H1 (cell line): ENCODE data around the gene SMAD6. TPM values are rescaled to one million over a fixed set of nuclear protein-coding genes. Genes with fewer than 3 reads are reported as not detected.
A peak's percentile ranks its signal among the peaks of the same experiment; 100 is the strongest.

ENCODE experiments used
- CTCF ChIA-PET: fragments of 300-600 bp; sonication (Branson Sonifier 250); formaldehyde crosslinking; loops from one replicate; lab custom pipeline; 2021; ENCODE audit not compliant: partially characterized antibody; lab: Charles Lee
- POLR2A ChIA-PET: fragments of 300-600 bp; sonication (Branson Sonifier 250); formaldehyde crosslinking; loops from one replicate; lab custom pipeline; 2021; ENCODE audit warnings: inconsistent platforms; ENCODE audit not compliant: partially characterized antibody; lab: Charles Lee
- DNase-seq, 2 experiments: peaks; one replicate each; pipeline versions ENCODE4 v3.0.0 to v3.0.0-alpha.2; 2010 to 2022; ENCODE audit warnings: low spot score in 2 of 2, low read depth in 1 of 2, mixed read lengths in 1 of 2
- FAIRE-seq: peaks from 2 replicates; lab custom pipeline; 2011; peaks lifted over from hg19 to GRCh38; lab: Jason Lieb, UNC
- H2AFZ ChIP-seq: 2 replicates; pipeline ENCODE4 v1.8.1; 2012; ENCODE audit warnings: low read length, inconsistent platforms
- H2AK5ac ChIP-seq: 2 replicates; pipeline ENCODE4 v1.6.1; 2013; ENCODE audit warnings: low read depth, low read length
- H2BK120ac ChIP-seq: replicated peaks from 2 replicates; pipeline ENCODE3; 2013; ENCODE audit warnings: low read depth, low read length, inconsistent platforms
- H2BK12ac ChIP-seq: 2 replicates; pipeline ENCODE4 v1.6.1; 2013; ENCODE audit warnings: low read depth, low read length
- H2BK15ac ChIP-seq: 2 replicates; pipeline ENCODE4 v1.6.1; 2013; ENCODE audit warnings: low read length
- H2BK20ac ChIP-seq: 2 replicates; pipeline ENCODE4 v1.6.1; 2013; ENCODE audit warnings: low read length
- H2BK5ac ChIP-seq: 2 replicates; pipeline ENCODE4 v1.6.1; 2013; ENCODE audit warnings: low read depth, low read length
- H3K14ac ChIP-seq: 2 replicates; pipeline ENCODE4 v1.6.1; 2013; ENCODE audit warnings: inconsistent platforms; ENCODE audit not compliant: insufficient read length
- H3K18ac ChIP-seq: 2 replicates; pipeline ENCODE4 v1.6.1; 2013; ENCODE audit warnings: low read length; ENCODE audit errors: extremely low read depth
- H3K23ac ChIP-seq: 2 replicates; pipeline ENCODE4 v1.6.1; 2013; ENCODE audit warnings: inconsistent platforms; ENCODE audit not compliant: insufficient read length
- H3K23me2 ChIP-seq: 2 replicates; pipeline ENCODE4 v1.6.1; 2013; ENCODE audit warnings: low read depth, low read length
- H3K27ac ChIP-seq: 2 replicates; pipeline ENCODE4 v1.6.1; 2011; ENCODE audit warnings: low read depth, low read length, inconsistent platforms
- H3K27me3 ChIP-seq, 4 experiments: replicated peaks in 1 of 4; 1 replicate in 1 of 4; 2 replicates in 3 of 4; pipeline versions ENCODE4 v1.6.1 to v1.8.1; 2011 to 2013; ENCODE audit warnings: low read length in 3 of 4, mild to moderate bottlenecking in 3 of 4, inconsistent platforms in 2 of 4, mixed read lengths in 2 of 4, moderate library complexity in 1 of 4; ENCODE audit not compliant: control insufficient read depth in 3 of 4, insufficient read depth in 3 of 4; ENCODE audit errors: extremely low read depth in 1 of 4
- H3K36me3 ChIP-seq, 4 experiments: 2 replicates each; pipeline versions ENCODE4 v1.6.1 to v1.8.1; 2011 to 2013; ENCODE audit warnings: mild to moderate bottlenecking in 4 of 4, low read length in 3 of 4, moderate library complexity in 2 of 4, control low read depth in 1 of 4, inconsistent platforms in 1 of 4; ENCODE audit not compliant: insufficient read depth in 4 of 4, control insufficient read depth in 2 of 4
- H3K4ac ChIP-seq: replicated peaks from 2 replicates; pipeline ENCODE3; 2013; ENCODE audit warnings: low read length, low read depth, mixed read lengths, inconsistent platforms; ENCODE audit not compliant: insufficient read length
- H3K4me1 ChIP-seq, 4 experiments: replicated peaks in 1 of 4; 1 replicate in 1 of 4; 2 replicates in 3 of 4; pipeline versions ENCODE4 v1.6.1 to v1.8.1; 2011 to 2013; ENCODE audit warnings: low read length in 3 of 4, inconsistent platforms in 2 of 4, mixed read lengths in 1 of 4; ENCODE audit not compliant: insufficient read depth in 4 of 4, control insufficient read depth in 3 of 4
- H3K4me2 ChIP-seq, 2 experiments: 2 replicates each; pipeline versions ENCODE4 v1.6.1 to v1.8.1; 2011 to 2013; ENCODE audit warnings: low read depth in 2 of 2, low read length in 2 of 2, control low read depth in 1 of 2, inconsistent platforms in 1 of 2, mild to moderate bottlenecking in 1 of 2; ENCODE audit not compliant: insufficient read depth in 1 of 2
- H3K4me3 ChIP-seq, 4 experiments: fragments of 200-600, 300-600 bp in 1 of 4; sonication (generic), shearing (Covaris generic), sonication (Bioruptor Twin) in 1 of 4; 2 replicates each; pipeline versions ENCODE4 v1.5.1 to v1.8.1; 2011 to 2016; ENCODE audit warnings: low read length in 4 of 4, low read depth in 3 of 4, control low read depth in 2 of 4, inconsistent platforms in 2 of 4, mild to moderate bottlenecking in 2 of 4, mixed read lengths in 1 of 4, moderate library complexity in 1 of 4; ENCODE audit not compliant: insufficient read depth in 2 of 4; ENCODE audit errors: extremely low read depth in 1 of 4
- H3K56ac ChIP-seq: replicated peaks from 2 replicates; pipeline ENCODE3; 2013; ENCODE audit warnings: low read depth, mild to moderate bottlenecking, mixed read lengths, low read length, inconsistent platforms; ENCODE audit not compliant: insufficient read length
- H3K79me1 ChIP-seq: 2 replicates; pipeline ENCODE4 v1.6.1; 2013; ENCODE audit warnings: low read depth, low read length, control low read depth
- H3K79me2 ChIP-seq, 2 experiments: 2 replicates each; pipeline versions ENCODE4 v1.6.1 to v1.8.1; 2012 to 2013; ENCODE audit warnings: low read length in 2 of 2, mild to moderate bottlenecking in 2 of 2, inconsistent platforms in 1 of 2; ENCODE audit not compliant: insufficient read depth in 2 of 2, control insufficient read depth in 1 of 2
- H3K9ac ChIP-seq, 4 experiments: replicated peaks in 1 of 4; 1 replicate in 1 of 4; 2 replicates in 3 of 4; pipeline versions ENCODE4 v1.6.1 to v1.8.1; 2011 to 2013; ENCODE audit warnings: low read depth in 3 of 4, low read length in 3 of 4, control low read depth in 2 of 4, mild to moderate bottlenecking in 2 of 4, moderate library complexity in 2 of 4, inconsistent platforms in 1 of 4; ENCODE audit errors: extremely low read depth in 1 of 4
- H3K9me3 ChIP-seq, 2 experiments: 2 replicates each; pipeline versions ENCODE4 v1.6.1 to v1.8.1; 2012 to 2013; ENCODE audit warnings: mild to moderate bottlenecking in 2 of 2, moderate library complexity in 2 of 2, control low read depth in 1 of 2, inconsistent platforms in 1 of 2, low read depth in 1 of 2, low read length in 1 of 2, mixed read lengths in 1 of 2; ENCODE audit not compliant: insufficient read depth in 2 of 2
- H4K20me1 ChIP-seq, 2 experiments: replicated peaks in 1 of 2; 2 replicates each; pipeline versions ENCODE3 to v1.8.1; 2011 to 2013; ENCODE audit warnings: inconsistent platforms in 2 of 2, low read length in 2 of 2, mild to moderate bottlenecking in 1 of 2; ENCODE audit not compliant: insufficient read depth in 2 of 2, control insufficient read depth in 1 of 2
- H4K5ac ChIP-seq: 2 replicates; pipeline ENCODE4 v1.6.1; 2013; ENCODE audit warnings: low read length, low read depth, mixed read lengths, inconsistent platforms; ENCODE audit not compliant: insufficient read length
- H4K8ac ChIP-seq: 2 replicates; pipeline ENCODE4 v1.8.0; 2013; ENCODE audit warnings: mild to moderate bottlenecking, moderate library complexity, low read length, inconsistent platforms; ENCODE audit not compliant: insufficient read depth; ENCODE audit errors: extremely low read depth
- H4K91ac ChIP-seq: replicated peaks from 2 replicates; pipeline ENCODE3; 2013; ENCODE audit warnings: low read length, mixed read lengths, inconsistent platforms; ENCODE audit not compliant: insufficient read length
- CBX5 ChIP-seq: fragments of 300-800, 300-1000 bp; sonication (generic); IDR thresholded peaks from 2 replicates; pipeline ENCODE4 v1.7.1; 2016; ENCODE audit warnings: antibody characterized with exemption, low read length, low read depth
- CHD2 ChIP-seq: IDR thresholded peaks from 2 replicates; pipeline ENCODE4 v1.6.1; 2012; ENCODE audit warnings: low read length, improper control_type of control experiment
- EGR1 ChIP-seq: IDR thresholded peaks from 2 replicates; pipeline ENCODE4 v1.6.1; 2011; ENCODE audit warnings: low read depth, low read length, borderline replicate concordance
- EP300 ChIP-seq, 2 experiments: IDR thresholded peaks; 1 replicate in 1 of 2; 2 replicates in 1 of 2; pipeline ENCODE4 v1.6.1; 2011 to 2012; ENCODE audit warnings: low read depth in 2 of 2, low read length in 2 of 2, mild to moderate bottlenecking in 2 of 2, borderline replicate concordance in 1 of 2, inconsistent platforms in 1 of 2, moderate library complexity in 1 of 2
- MAX ChIP-seq: IDR thresholded peaks from 2 replicates; pipeline ENCODE4 v1.6.1; 2012; ENCODE audit warnings: inconsistent platforms
- POLR2A ChIP-seq, 2 experiments: IDR thresholded peaks; 1 replicate in 1 of 2; 2 replicates in 1 of 2; pipeline ENCODE4 v1.6.1; 2011; ENCODE audit warnings: low read depth in 2 of 2, low read length in 2 of 2, mild to moderate bottlenecking in 2 of 2; ENCODE audit errors: control extremely low read depth in 1 of 2
- WGBS, 2 experiments: shearing (Covaris generic) in 1 of 2; methylation state at CpG; one replicate each; pipeline versions ENCODE4 v1.1.6 to v1.1.7; 2013 to 2015; ENCODE audit warnings: low lambda C conversion rate in 2 of 2, mixed read lengths in 2 of 2, inconsistent platforms in 1 of 2, low coverage in 1 of 2, missing lambda C conversion rate in 1 of 2; ENCODE audit not compliant: insufficient replicate concordance in 2 of 2, insufficient coverage in 1 of 2, insufficient read length in 1 of 2; ENCODE audit errors: extremely low coverage in 1 of 2, missing lambda C conversion rate in 1 of 2; 5-methylcytosine and 5-hydroxymethylcytosine counted together
- polyA plus RNA-seq, 7 experiments: library from polyadenylated mRNA; depleted of rRNA in 3 of 7; stranded (reverse) in 5 of 7; unstranded in 2 of 7; fragments of >200 nt in 5 of 7; fragments of 200-250 nt in 2 of 7; gene quantifications; 1 replicate in 5 of 7; 2 replicates in 1 of 7; 4 replicates in 1 of 7; pipeline versions ENCODE4 v1.2.1 to v1.2.3, GENCODE V29; 2011 to 2013; ENCODE audit warnings: missing spikeins in 2 of 7, mixed read lengths in 2 of 7
- total RNA-seq: library from RNA; stranded (reverse); fragmentation: NEBNext Ultra II Directional; extraction: Animal tissue kit (Norgen Biotek cat#: 25700); gene quantifications from 2 replicates; pipeline ENCODE4 v1.2.1, GENCODE V29; 2021

Gene SMAD6
- total and polyA plus RNA-seq, 2 of the 8 experiments (the other 6 are each of a cell fraction or from before 2014, with no cell fraction given): 1.8 to 7.0 TPM

DNA sequence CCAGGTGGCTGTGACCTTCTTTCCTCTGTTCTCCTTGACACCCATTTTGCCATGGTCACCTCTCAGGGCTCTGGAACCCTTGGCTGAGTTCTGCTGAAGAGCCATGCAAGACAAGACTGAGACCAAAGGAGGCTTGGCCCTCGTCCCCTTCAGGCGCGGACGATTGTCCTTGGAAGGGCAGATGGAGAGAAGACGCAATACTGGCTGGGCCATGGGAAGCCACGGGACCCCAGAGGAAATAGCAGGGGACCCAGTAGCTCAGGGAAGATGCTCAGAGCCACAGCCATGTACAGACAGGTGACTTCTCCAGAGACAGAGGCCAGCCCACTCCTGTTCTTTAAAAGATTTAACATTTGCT lies 125.6 kb downstream of the SMAD6 start:
- Histone ChIP-seq H4K91ac (peak overlapping the region; percentile 84), H3K4me3 (no peak overlapping the region; a peak in 1 of 8 replicates), H2BK5ac (peak overlapping the region; percentile 86), H3K18ac (peak overlapping the region; percentile 75), H4K8ac (no peak overlapping the region), H2BK120ac (peak overlapping the region; percentile 70), H3K9ac (no peak overlapping the region), H4K5ac (peak overlapping the region; percentile 21), H3K79me1 (no peaks in the 10 kb centered on the region), H3K9me3 (no peaks in the 10 kb centered on the region), H3K4me1 (peaks cover 0 to 18% (median 7%) of the 10 kb centered on the region in 4 experiments; a peak in 6 of 7 replicates), H4K20me1 (no peaks in the 10 kb centered on the region), H3K23ac (no peak overlapping the region), H3K79me2 (no peaks in the 10 kb centered on the region), H3K27ac (0 out of 2 replicates have a peak overlapping the region, but pooled peaks have one; percentile 15), H3K14ac (no peak overlapping the region), H3K56ac (no peak overlapping the region), H2BK15ac (no peak overlapping the region), H3K23me2 (peaks cover 3% of the 10 kb centered on the region; the same call in 1 of the 2 replicates), H3K4ac (peak overlapping the region; percentile 88), H2BK20ac (peak overlapping the region; percentile 98), H3K4me2 (peak overlapping the region; percentile 29 to 58), H2AK5ac (peak overlapping the region; percentile 94), H3K27me3 (no peaks in the 10 kb centered on the region), H2AFZ (no peak overlapping the region), H3K36me3 (no peaks in the 10 kb centered on the region; a peak in 1 of 8 replicates), H2BK12ac (peak overlapping the region; percentile 97; the same call in 1 of the 2 replicates)
- TF ChIP-seq CHD2: no peak
- no peak for TF ChIP-seq EGR1
- no peak for TF ChIP-seq EP300 (IDR thresholded peaks at IDR 0.05; ENCODE audit: borderline replicate concordance in 1 of 2, low read depth in 2 of 2, low read length in 2 of 2)
- TF ChIP-seq POLR2A (IDR thresholded peaks at IDR 0.05; ENCODE audit: control extremely low read depth in 1 of 2, low read depth in 2 of 2, low read length in 2 of 2): no peak
- TF ChIP-seq CBX5: no peak
- no peak for TF ChIP-seq MAX
- DNase-seq (no peak), FAIRE-seq (no peak)
- 90% methylated on average over 6 of the region's 6 CpGs; no CpG with 5 or more reads in 1 of the 2 experiments for WGBS, 2 experiments
- POLR2A ChIA-PET: interaction anchor here (1.9 kb wide), 1 partner anchor 8 kb away, joined by 4 read pairs; no protein-coding TSS in a partner anchor
- CTCF ChIA-PET: interaction anchor here (0.6 to 5.1 kb wide), 3 partner anchors 10 to 38 kb away, joined by 4 to 42 read pairs (median 35); no protein-coding TSS in a partner anchor
